HCT116 (cell line): Measurements from ENCODE around the gene CDK5R1. TPM values are rescaled to one million over a fixed set of nuclear protein-coding genes. Genes with fewer than 3 reads are reported as not detected.

Source experiments
- ATAC-seq: fragments of 200-7000 bp; cut with Tn5 transposase; 2 replicates; pipeline ENCODE4 v1.9.1; 2020; ENCODE audit warnings: mild to moderate bottlenecking, moderate library complexity
- BruUV-seq: library from RNA; stranded (reverse); fragments of 400-500 nt; replicated peaks from 2 replicates; lab custom pipeline; 2021; lab: Mats Ljungman, UMichigan
- CTCF ChIA-PET: fragments of 300-600 bp; sonication (Branson Sonifier 250); formaldehyde crosslinking; loops from one replicate; lab custom pipeline; 2021; ENCODE audit warnings: antibody characterized with exemption; lab: Charles Lee
- POLR2A ChIA-PET: fragments of 300-600, 350-600 bp; sonication (Branson Sonifier 250); formaldehyde crosslinking; loops from one replicate; lab custom pipeline; 2021; ENCODE audit warnings: antibody characterized with exemption; lab: Charles Lee
- RAD21 ChIA-PET, 2 experiments: fragments of 300-600 bp; sonication (Branson Sonifier 250); formaldehyde crosslinking; loops; one replicate each; lab custom pipeline; 2023; ENCODE audit warnings: low total read pairs in 2 of 2; ENCODE audit not compliant: uncharacterized antibody in 2 of 2, unreplicated experiment in 2 of 2, low non-redundant PET in 1 of 2; lab: Charles Lee
- DNase-seq: peaks from one replicate; pipeline ENCODE4 v3.0.0-alpha.2; 2010; ENCODE audit warnings: low read depth, low spot score
- H2AFZ ChIP-seq: fragments of 200-600 bp; shearing (Covaris generic), sonication (generic); 2 replicates; pipeline ENCODE4 v1.6.1; 2017; ENCODE audit warnings: low read depth, mixed run types, mixed read lengths, antibody characterized with exemption, low read length; ENCODE audit not compliant: poor library complexity, severe bottlenecking
- H3K27ac ChIP-seq: 2 replicates; pipeline ENCODE4 v1.5.1; 2012; ENCODE audit warnings: low read depth, low read length
- H3K27me3 ChIP-seq: fragments of 200-600 bp; sonication (generic); 2 replicates; pipeline ENCODE4 v1.6.1; 2016; ENCODE audit warnings: mixed run types, low read length, mixed read lengths; ENCODE audit not compliant: insufficient read depth
- H3K36me3 ChIP-seq, 2 experiments: fragments of 200-500 bp in 1 of 2; fragments of 200-600 bp in 1 of 2; sonication (Bioruptor generic) in 1 of 2; sonication (generic) in 1 of 2; 2 replicates each; pipeline versions ENCODE4 v1.5.1 to v1.6.1; 2014 to 2016; ENCODE audit warnings: low read length in 2 of 2, inconsistent platforms in 1 of 2, mixed read lengths in 1 of 2, mixed run types in 1 of 2; ENCODE audit not compliant: insufficient read depth in 2 of 2, control insufficient read depth in 1 of 2
- H3K4me1 ChIP-seq, 2 experiments: fragments of 200-600 bp in 1 of 2; sonication (generic) in 1 of 2; 2 replicates each; pipeline versions ENCODE4 v1.5.1 to v1.6.1; 2012 to 2017; ENCODE audit warnings: low read length in 2 of 2, inconsistent platforms in 1 of 2, mild to moderate bottlenecking in 1 of 2, mixed read lengths in 1 of 2, mixed run types in 1 of 2, moderate library complexity in 1 of 2; ENCODE audit not compliant: insufficient read depth in 2 of 2, control insufficient read depth in 1 of 2
- H3K4me2 ChIP-seq: fragments of 200-600 bp; sonication (generic); 2 replicates; pipeline ENCODE4 v1.6.1; 2017; ENCODE audit warnings: mixed run types, low read length, mixed read lengths
- H3K4me3 ChIP-seq, 2 experiments: fragments of 200-600 bp in 1 of 2; sonication (generic) in 1 of 2; replicated peaks in 1 of 2; 2 replicates each; pipeline ENCODE4 v1.5.1; 2011 to 2016; ENCODE audit warnings: low read length in 2 of 2, control low read depth in 1 of 2, low read depth in 1 of 2, mild to moderate bottlenecking in 1 of 2, mixed read lengths in 1 of 2, mixed run types in 1 of 2
- H3K79me2 ChIP-seq: fragments of 200-600 bp; sonication (generic); 2 replicates; pipeline ENCODE4 v1.6.1; 2017; ENCODE audit warnings: mild to moderate bottlenecking, mixed run types, low read length, moderate library complexity, mixed read lengths; ENCODE audit not compliant: insufficient read depth
- H3K9ac ChIP-seq: fragments of 200-600 bp; sonication (generic); 2 replicates; pipeline ENCODE4 v1.6.1; 2016; ENCODE audit warnings: low read length, mixed read lengths
- H3K9me2 ChIP-seq: fragments of 200-600 bp; sonication (generic), shearing (Covaris generic); 2 replicates; pipeline ENCODE4 v1.6.1; 2017; ENCODE audit warnings: mixed run types, mild to moderate bottlenecking, moderate library complexity; ENCODE audit not compliant: insufficient read depth
- H3K9me3 ChIP-seq, 2 experiments: fragments of 200-500 bp in 1 of 2; fragments of 200-600 bp in 1 of 2; sonication (Bioruptor generic) in 1 of 2; sonication (generic) in 1 of 2; 2 replicates each; pipeline ENCODE4 v1.6.1; 2014 to 2017; ENCODE audit warnings: low read length in 2 of 2, mixed read lengths in 2 of 2, inconsistent platforms in 1 of 2, low read depth in 1 of 2, mild to moderate bottlenecking in 1 of 2, mixed run types in 1 of 2, moderate library complexity in 1 of 2; ENCODE audit not compliant: control insufficient read depth in 1 of 2, insufficient read depth in 1 of 2
- H4K20me1 ChIP-seq: fragments of 200-600 bp; sonication (generic), shearing (Covaris generic); 2 replicates; pipeline ENCODE4 v1.6.1; 2017; ENCODE audit warnings: mixed run types, mild to moderate bottlenecking, moderate library complexity; ENCODE audit not compliant: insufficient read depth
- ATF3 ChIP-seq: IDR thresholded peaks from 2 replicates; pipeline ENCODE4 v1.6.1; 2012
- CTCF ChIP-seq, 3 experiments: fragments of 200-600 bp in 1 of 3; sonication (generic) in 1 of 3; IDR thresholded peaks in 2 of 3; conservative IDR thresholded peaks in 1 of 3; 2 replicates each; pipeline ENCODE4 v1.5.1; 2012 to 2017; ENCODE audit warnings: low read depth in 2 of 3, low read length in 2 of 3, antibody characterized with exemption in 1 of 3, borderline replicate concordance in 1 of 3, control low read depth in 1 of 3, mild to moderate bottlenecking in 1 of 3, mixed read lengths in 1 of 3, mixed run types in 1 of 3, moderate library complexity in 1 of 3; ENCODE audit not compliant: insufficient read depth in 1 of 3
- EGR1 ChIP-seq: IDR thresholded peaks from 2 replicates; pipeline ENCODE4 v1.6.1; 2012; ENCODE audit warnings: low read depth
- ELF1 ChIP-seq: IDR thresholded peaks from 2 replicates; pipeline ENCODE4 v1.6.1; 2012; ENCODE audit warnings: low read depth, borderline replicate concordance
- REST ChIP-seq: IDR thresholded peaks from 2 replicates; pipeline ENCODE4 v1.6.1; 2012; ENCODE audit warnings: low read depth
- intact Hi-C: fragments of 100-400 bp; cut with micrococcal nuclease; formaldehyde crosslinking; loops from 2 replicates; pipeline ENCODE4 v1.10.0; 2022
- total RNA-seq: library from RNA; stranded (reverse); gene quantifications from one replicate; pipeline ENCODE4 v1.2.1, GENCODE V29; 2021; ENCODE audit not compliant: unreplicated experiment

CDK5R1 gene
- total RNA-seq, 1 experiment from 2014 or later = 5.4 TPM

- Histone ChIP-seq H3K27ac (no peak overlapping the region), H3K36me3 (no peaks in the 10 kb centered on the region; a peak in 1 of 4 replicates), H3K4me3 (no peak overlapping the region), H4K20me1 (no peaks in the 10 kb centered on the region), H3K4me2 (peak overlapping the region; percentile 43; the same call in 1 of the 2 replicates), H3K79me2 (no peaks in the 10 kb centered on the region), H3K4me1 (peaks cover 11 to 33% of the 10 kb centered on the region in 2 experiments), H3K9me3 (no peaks in the 10 kb centered on the region), H3K27me3 (no peaks in the 10 kb centered on the region), H2AFZ (no peak overlapping the region), H3K9ac (no peak overlapping the region), H3K9me2 (no peaks in the 10 kb centered on the region)
- intact Hi-C loops = no loop called here
- POLR2A ChIA-PET = no interaction called here
- TF ChIP-seq EGR1 (peak; percentile 66), CTCF (IDR thresholded peaks at IDR 0.05 in 2 of 3, conservative IDR thresholded peaks at IDR 0.05 in 1 of 3; ENCODE audit: borderline replicate concordance in 1 of 3, insufficient read depth in 1 of 3, low read depth in 2 of 3, low read length in 2 of 3) (no peak)
- no peak for ATAC-seq
- CTCF ChIA-PET = interaction anchor here (0.9 to 1.0 kb wide), 2 partner anchors 29 to 30 kb away, joined by 3 read pairs; no protein-coding TSS in a partner anchor
- BruUV-seq = no TSS peak
- DNase-seq = no peak
- RAD21 ChIA-PET = no interaction called here
These were observed 4.8 kb downstream of the CDK5R1 start for GRCh38 chr17:32491371-32492263.

GRCh38 chr17:32492264-32492589 is 5.4 kb downstream of the CDK5R1 start:
- no TSS peak for BruUV-seq
- no peak overlapping the region for H3K9ac ChIP-seq
- no peaks in the 10 kb centered on the region; a peak in 1 of 4 replicates for H3K36me3 ChIP-seq
- H3K4me2 ChIP-seq = peak overlapping the region; percentile 43; the same call in 1 of the 2 replicates
- H4K20me1 ChIP-seq = no peaks in the 10 kb centered on the region
- ChIA-PET RAD21 (no interaction called here), CTCF (interaction anchor here (0.9 to 1.0 kb wide), 2 partner anchors 29 to 31 kb away, joined by 3 read pairs; no protein-coding TSS in a partner anchor), POLR2A (no interaction called here)
- no peak overlapping the region for H3K4me3 ChIP-seq
- H3K9me2 ChIP-seq = no peaks in the 10 kb centered on the region
- H3K79me2 ChIP-seq = no peaks in the 10 kb centered on the region
- no peaks in the 10 kb centered on the region for H3K27me3 ChIP-seq
- intact Hi-C loops = no loop called here
- H3K27ac ChIP-seq = no peak overlapping the region
- no peak for DNase-seq
- H3K4me1 ChIP-seq = peaks cover 11 to 39% of the 10 kb centered on the region in 2 experiments
- H2AFZ ChIP-seq = no peak overlapping the region
- no peak for TF ChIP-seq ATF3
- TF ChIP-seq REST = no peak
- no peak for TF ChIP-seq ELF1
- ATAC-seq = no peak
- H3K9me3 ChIP-seq = no peaks in the 10 kb centered on the region
